Adrenal gland (tissue), 5 donors: ENCODE results near the gene TRMU.

Source experiments
- POLR2A ChIP-seq, 2 donors: fragments of 450-650 bp; IDR thresholded peaks; one replicate each; pipeline ENCODE4 v1.6.1; 2017; ENCODE audit warnings: antibody characterized with exemption in 2 of 2, mild to moderate bottlenecking in 2 of 2, moderate library complexity in 1 of 2
- TF ChIP-seq, protein P1 (sequence below), 6 experiments: fragments of 450-650 bp in 4 of 6; fragments of 200-600 bp in 2 of 6; sonication (generic) in 1 of 6; IDR thresholded peaks; 1 replicate in 5 of 6; 2 replicates in 1 of 6; pipeline versions ENCODE4 v1.5.1 to v1.8.0; 2016 to 2021; ENCODE audit warnings: antibody characterized with exemption in 6 of 6, mild to moderate bottlenecking in 2 of 6, moderate library complexity in 1 of 6
- donor health status: DM: no; HTN: no; CAD: no.

DNA sequence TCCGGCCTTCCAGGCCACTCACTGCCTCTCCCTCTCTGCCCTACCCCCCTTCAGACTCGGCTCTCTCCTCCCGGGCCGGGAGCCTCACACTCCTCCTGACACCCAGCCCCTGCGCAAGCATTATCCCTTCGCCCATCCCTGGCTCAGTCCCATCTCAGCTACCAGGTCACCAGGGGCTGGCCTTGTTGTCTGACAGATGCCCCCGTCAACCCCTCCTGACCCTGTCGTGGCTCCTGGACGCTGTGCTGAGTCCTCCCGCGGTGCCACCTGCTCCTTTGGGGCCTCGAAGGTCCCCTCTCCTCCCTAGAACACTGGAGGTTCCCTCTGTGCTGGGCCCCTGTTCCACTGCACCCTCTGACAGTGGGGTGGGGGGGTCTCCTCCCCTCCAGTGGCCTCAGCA is 32.9 kb downstream of the TRMU start:
- TF ChIP-seq, protein P1, sequence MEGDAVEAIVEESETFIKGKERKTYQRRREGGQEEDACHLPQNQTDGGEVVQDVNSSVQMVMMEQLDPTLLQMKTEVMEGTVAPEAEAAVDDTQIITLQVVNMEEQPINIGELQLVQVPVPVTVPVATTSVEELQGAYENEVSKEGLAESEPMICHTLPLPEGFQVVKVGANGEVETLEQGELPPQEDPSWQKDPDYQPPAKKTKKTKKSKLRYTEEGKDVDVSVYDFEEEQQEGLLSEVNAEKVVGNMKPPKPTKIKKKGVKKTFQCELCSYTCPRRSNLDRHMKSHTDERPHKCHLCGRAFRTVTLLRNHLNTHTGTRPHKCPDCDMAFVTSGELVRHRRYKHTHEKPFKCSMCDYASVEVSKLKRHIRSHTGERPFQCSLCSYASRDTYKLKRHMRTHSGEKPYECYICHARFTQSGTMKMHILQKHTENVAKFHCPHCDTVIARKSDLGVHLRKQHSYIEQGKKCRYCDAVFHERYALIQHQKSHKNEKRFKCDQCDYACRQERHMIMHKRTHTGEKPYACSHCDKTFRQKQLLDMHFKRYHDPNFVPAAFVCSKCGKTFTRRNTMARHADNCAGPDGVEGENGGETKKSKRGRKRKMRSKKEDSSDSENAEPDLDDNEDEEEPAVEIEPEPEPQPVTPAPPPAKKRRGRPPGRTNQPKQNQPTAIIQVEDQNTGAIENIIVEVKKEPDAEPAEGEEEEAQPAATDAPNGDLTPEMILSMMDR (IDR thresholded peaks at IDR 0.05): no peak
- no peak for TF ChIP-seq POLR2A (IDR thresholded peaks at IDR 0.05)
